22Rv1 (cell line): Measurements from ENCODE around the gene ATP2B2.

Experiments used
- H3K27ac ChIP-seq: fragments of 450-650 bp; 2 replicates; pipeline ENCODE4 v1.5.1; 2017
- CTCF ChIP-seq: fragments of 450-650 bp; IDR thresholded peaks from 2 replicates; pipeline ENCODE4 v1.5.1; 2017; ENCODE audit warnings: mild to moderate bottlenecking
- ZFX ChIP-seq: fragments of 450-650 bp; IDR thresholded peaks from 2 replicates; pipeline ENCODE4 v1.6.1; 2017; ENCODE audit warnings: antibody characterized with exemption, borderline replicate concordance

ATP2B2 gene

GRCh38 chr3:10378742-10379141 is 126.6 kb downstream of the ATP2B2 start:
- H3K27ac ChIP-seq: no peak overlapping the region
- TF ChIP-seq ZFX: no peak
- TF ChIP-seq CTCF: no peak

DNA sequence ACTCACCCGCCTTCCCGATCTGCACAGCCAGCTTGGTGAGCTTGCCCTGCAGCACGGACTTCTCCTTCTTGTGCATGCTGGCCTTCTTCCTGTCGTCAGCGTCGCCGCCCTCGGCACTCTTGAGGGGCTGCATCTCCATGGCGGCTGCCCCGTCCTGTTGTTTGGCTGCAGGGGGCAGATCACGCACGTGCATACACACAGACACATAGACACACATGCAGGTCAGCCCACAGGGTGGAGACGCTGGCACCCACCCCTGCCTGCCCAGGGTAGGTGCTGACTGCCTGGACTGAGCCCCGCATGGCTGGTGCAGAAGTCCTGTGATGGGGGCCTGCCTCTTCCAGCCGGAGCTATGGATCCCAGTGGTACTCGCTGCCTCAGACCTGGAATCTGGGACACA is 127.1 kb downstream of the ATP2B2 start:
- H3K27ac ChIP-seq: no peak overlapping the region
- no peak for TF ChIP-seq CTCF
- no peak for TF ChIP-seq ZFX

DNA sequence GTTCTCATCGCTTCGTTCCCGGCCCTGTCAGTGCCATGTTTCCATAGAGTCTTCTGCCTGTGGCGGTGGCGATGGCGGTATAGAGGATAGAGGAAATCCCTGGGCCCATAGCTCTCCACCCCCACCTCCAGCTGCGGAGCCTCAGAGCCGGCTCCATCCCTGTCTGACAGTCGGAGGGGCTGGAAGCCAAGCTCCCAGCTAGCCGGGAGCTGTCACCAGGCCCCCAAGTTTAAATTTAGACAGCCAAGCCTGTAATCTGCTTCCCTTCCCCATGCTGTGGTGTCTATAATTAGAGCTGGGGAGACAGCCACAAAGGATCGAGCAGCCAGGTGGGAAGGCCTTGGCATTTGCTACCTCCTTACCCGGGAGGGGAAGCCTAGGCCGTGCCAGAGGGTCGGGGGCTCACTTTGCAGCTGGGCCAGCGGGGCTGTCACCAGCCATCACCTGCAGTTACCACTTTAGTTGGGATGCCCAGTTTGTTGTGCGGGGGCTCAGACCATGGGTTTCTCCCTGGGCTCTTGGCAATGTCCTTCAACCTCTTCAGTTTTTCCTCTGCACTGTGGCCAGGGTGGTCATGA is 128.1 kb downstream of the ATP2B2 start:
- TF ChIP-seq ZFX (no peak), CTCF (no peak)
- no peak overlapping the region for H3K27ac ChIP-seq

DNA sequence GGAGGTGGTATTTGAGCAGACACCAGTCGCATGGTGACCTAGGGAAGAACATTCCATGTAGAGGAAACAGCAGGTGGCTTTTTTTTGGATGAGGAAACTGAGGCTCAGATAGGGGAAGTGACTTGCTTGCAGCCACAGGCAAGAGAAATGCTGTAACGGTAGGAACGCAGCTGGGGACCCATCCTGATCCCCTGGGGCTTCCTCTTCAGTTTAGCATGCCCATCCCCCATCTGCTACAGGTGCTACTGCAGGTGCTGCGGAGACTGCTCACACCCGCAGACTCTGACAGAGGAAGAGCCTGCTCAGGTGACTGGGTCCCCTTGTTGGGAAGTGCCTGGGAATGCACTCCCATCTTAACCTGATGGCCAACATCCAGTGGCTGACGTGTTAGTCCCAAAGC is 129.0 kb downstream of the ATP2B2 start:
- no peak for TF ChIP-seq CTCF
- no peak for TF ChIP-seq ZFX
- no peak overlapping the region for H3K27ac ChIP-seq

DNA sequence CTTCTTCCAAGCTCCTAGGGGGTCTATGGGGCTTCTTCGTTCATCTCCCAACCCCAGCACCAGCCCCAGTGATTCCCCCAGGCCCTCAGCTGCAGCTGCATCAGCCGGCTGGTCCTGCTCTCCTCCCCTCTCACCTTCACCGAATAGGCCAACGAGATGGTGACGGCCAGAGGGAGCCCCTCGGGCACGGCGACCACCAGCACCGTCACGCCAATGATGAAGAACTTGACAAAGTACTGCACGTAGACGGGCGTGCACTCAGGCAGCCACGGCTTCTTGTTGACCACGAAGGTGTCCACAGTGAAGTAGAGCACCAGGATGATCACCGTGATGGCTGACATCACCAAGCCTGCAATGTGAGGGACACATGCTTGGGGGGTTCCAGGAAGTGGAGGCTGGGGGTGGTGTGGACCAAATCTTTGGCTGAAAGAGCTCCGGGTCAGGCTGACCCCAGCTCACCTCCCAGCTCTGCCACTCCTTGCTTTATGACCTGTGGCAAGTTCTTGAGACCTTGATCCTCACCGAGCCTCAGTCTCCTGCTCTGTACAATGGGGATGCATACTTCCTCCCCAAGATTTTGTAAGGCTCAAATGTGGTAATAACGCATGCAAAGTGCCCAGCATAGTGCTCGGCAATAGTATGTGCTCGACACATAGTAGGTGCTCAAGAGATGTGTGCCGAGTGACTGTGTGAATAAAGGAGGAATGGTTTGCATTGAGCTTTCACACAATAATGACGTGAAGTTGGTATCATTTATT is 129.9 kb downstream of the ATP2B2 start:
- no peak overlapping the region for H3K27ac ChIP-seq
- TF ChIP-seq ZFX (no peak), CTCF (no peak)

GRCh38 chr3:10374311-10374710 is 131.1 kb downstream of the ATP2B2 start:
- TF ChIP-seq CTCF (no peak), ZFX (no peak)
- H3K27ac ChIP-seq: no peak overlapping the region

GRCh38 chr3:10373686-10374261 is 131.6 kb downstream of the ATP2B2 start:
- H3K27ac ChIP-seq: no peak overlapping the region
- TF ChIP-seq CTCF: no peak
